Right cardiac atrium (tissue), 5 donors: ENCODE measurements around the gene SYMPK. TPM values are rescaled to one million over a fixed set of nuclear protein-coding genes. Genes with fewer than 3 reads are reported as not detected.
A peak's percentile ranks its signal among the peaks of the same experiment; 100 is the strongest.
"Not testable (repeated sequence)": the region's sequence is repeated elsewhere in the genome, so short reads cannot be mapped to it uniquely, and the experiment has no call there.

Source experiments
- ATAC-seq, 2 donors: fragments of 200-7000 bp; cut with Tn5 transposase; one replicate each; pipeline versions ENCODE4 v1.8.0 to v1.9.1; 2020; ENCODE audit warnings: moderate library complexity in 2 of 2, mild to moderate bottlenecking in 1 of 2
- DNase-seq, 3 donors: peaks; one replicate each; pipeline ENCODE4 v3.0.0-alpha.2; 2020
- H3K27ac ChIP-seq: one replicate; pipeline ENCODE4 v1.5.1; 2013; ENCODE audit warnings: mild to moderate bottlenecking, low read length, control low read depth, moderate library complexity
- H3K27me3 ChIP-seq: one replicate; pipeline ENCODE4 v1.6.1; 2013; ENCODE audit not compliant: control insufficient read depth, insufficient read depth
- H3K4me1 ChIP-seq: one replicate; pipeline ENCODE4 v1.6.1; 2013; ENCODE audit warnings: low read length; ENCODE audit not compliant: control insufficient read depth, insufficient read depth
- H3K4me3 ChIP-seq: one replicate; pipeline ENCODE4 v1.5.1; 2013; ENCODE audit warnings: low read length, control low read depth
- H3K9me3 ChIP-seq: one replicate; pipeline ENCODE4 v1.6.1; 2013; ENCODE audit warnings: low read length; ENCODE audit not compliant: control insufficient read depth
- WGBS: extraction: QIAGEN DNeasy Blood & Tissue Kit; methylation state at CpG from one replicate; pipeline ENCODE4 v1.1.7; 2013; 5-methylcytosine and 5-hydroxymethylcytosine counted together
- intact Hi-C, 4 donors: fragments of 100-400 bp; cut with DNase I; formaldehyde crosslinking; loops; one replicate each; pipeline versions ENCODE4 v1.11.0 to v1.14.0; 2022 to 2023
- polyA plus RNA-seq: library from polyadenylated mRNA; stranded (reverse); fragments of 200-250 nt; gene quantifications from one replicate; pipeline ENCODE4 v1.2.3, GENCODE V29; 2013
- total RNA-seq, 4 donors: library from RNA; stranded (reverse); fragmentation: NEBNext Ultra II Directional; extraction: Animal tissue kit (Norgen Biotek cat#: 25700); gene quantifications; one replicate each; pipeline ENCODE4 v1.2.1, GENCODE V29; 2021
- donor health status: healthy with polysubstance abuse.
- donor health status: DM: no; HTN: yes; CAD: no.
- donor health status: DM: no; HTN: no; CAD: no.
- donor health status: DM: no; HTN: yes; CAD: no; lungs with severe emphysema.
- donor health status: DM: yes; HTN: yes; CAD: no.

Gene SYMPK
- total and polyA plus RNA-seq, 5 donors = 23.5 to 40.4 (median 33.6) TPM

GRCh38 chr19:45899919-45900589 lies 37.1 kb upstream of the SYMPK start:
- WGBS = 94% methylated on average over 4 of the region's 4 CpGs
- intact Hi-C loops = loop anchor here in 1 of 4 donors (10.0 kb wide), 1 partner anchor 95 kb away; the partner anchor contains the start of gene CCDC61

DNA sequence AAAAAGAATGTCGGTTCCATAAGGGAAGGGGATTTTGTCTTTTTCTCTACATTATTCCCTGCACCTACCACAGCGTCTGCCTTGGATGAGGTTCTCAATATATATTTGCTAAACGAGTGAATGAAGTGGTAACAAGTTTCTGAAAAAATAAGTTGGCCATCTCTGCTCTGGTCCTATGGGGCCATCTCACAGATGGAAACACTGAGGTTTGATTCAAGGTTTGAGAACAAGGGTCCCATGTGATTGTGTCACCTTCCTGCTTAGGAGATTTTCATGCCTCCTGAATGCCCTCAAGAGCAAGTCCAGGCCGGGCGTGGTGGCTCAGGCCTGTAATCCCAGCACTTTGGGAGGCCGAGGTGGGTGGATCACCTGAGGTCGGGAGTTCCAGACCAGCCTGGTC lies 36.3 kb upstream of the SYMPK start:
- H3K27ac ChIP-seq = no peak overlapping the region
- H3K9me3 ChIP-seq = no peaks in the 10 kb centered on the region
- H3K4me3 ChIP-seq = no peak overlapping the region
- peaks cover 4% of the 10 kb centered on the region for H3K4me1 ChIP-seq
- intact Hi-C loops = no loop called here
- ATAC-seq = no peak
- WGBS = 97% methylated on average over 7 of the region's 7 CpGs
- DNase-seq = peak in 2 of 3 donors; percentile 11 to 22
- no peaks in the 10 kb centered on the region for H3K27me3 ChIP-seq

More at GRCh38 chr19:45899919-45900589, 37.1 kb upstream of the SYMPK start:
- Histone ChIP-seq H3K9me3 (no peaks in the 10 kb centered on the region), H3K27me3 (no peaks in the 10 kb centered on the region), H3K4me3 (no peak overlapping the region), H3K27ac (no peak overlapping the region), H3K4me1 (peaks cover 4% of the 10 kb centered on the region)
- no peak for ATAC-seq
- peak in 2 of 3 donors; percentile 3 to 20 for DNase-seq

DNA sequence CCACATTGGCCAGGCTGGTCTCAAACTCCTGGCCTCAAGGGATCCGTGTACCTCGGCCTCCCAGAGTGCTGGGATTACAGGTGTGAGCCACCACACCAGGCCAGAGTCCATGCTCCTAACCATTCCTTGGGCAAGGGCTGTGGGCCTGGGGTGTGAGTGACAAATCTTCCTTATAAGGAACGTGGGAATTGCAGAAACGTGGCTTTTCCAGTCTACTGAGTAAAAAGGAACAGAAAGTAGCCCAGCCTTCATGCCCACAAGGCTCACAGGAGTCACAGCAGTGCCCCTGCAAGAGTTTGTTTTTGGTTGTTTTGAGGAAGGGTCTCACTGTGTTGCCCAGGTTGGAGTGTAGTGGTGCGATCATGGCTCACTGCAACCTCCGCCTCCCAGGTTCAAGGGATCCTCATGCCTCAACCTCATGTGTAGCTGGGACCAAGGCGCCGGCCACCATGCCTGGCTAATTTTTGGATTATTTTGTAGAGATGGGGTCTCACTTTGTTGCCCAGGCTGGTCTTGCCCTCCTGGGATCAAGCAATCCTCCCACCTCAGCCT lies 34.4 kb upstream of the SYMPK start:
- no peaks in the 10 kb centered on the region for H3K27me3 ChIP-seq
- ATAC-seq = no peak
- intact Hi-C loops = no loop called here
- H3K4me3 ChIP-seq = no peak overlapping the region
- peaks cover 4% of the 10 kb centered on the region for H3K4me1 ChIP-seq
- no peaks in the 10 kb centered on the region for H3K9me3 ChIP-seq
- DNase-seq = peak in 2 of 3 donors; percentile 14 to 21
- WGBS = 90% methylated on average over 8 of the region's 8 CpGs
- no peak overlapping the region for H3K27ac ChIP-seq

- 95% methylated on average over 12 of the region's 12 CpGs for WGBS
- intact Hi-C loops, ATAC-seq: not testable (repeated sequence)
These were observed 33.1 kb upstream of the SYMPK start for GRCh38 chr19:45895983-45896599.

DNA sequence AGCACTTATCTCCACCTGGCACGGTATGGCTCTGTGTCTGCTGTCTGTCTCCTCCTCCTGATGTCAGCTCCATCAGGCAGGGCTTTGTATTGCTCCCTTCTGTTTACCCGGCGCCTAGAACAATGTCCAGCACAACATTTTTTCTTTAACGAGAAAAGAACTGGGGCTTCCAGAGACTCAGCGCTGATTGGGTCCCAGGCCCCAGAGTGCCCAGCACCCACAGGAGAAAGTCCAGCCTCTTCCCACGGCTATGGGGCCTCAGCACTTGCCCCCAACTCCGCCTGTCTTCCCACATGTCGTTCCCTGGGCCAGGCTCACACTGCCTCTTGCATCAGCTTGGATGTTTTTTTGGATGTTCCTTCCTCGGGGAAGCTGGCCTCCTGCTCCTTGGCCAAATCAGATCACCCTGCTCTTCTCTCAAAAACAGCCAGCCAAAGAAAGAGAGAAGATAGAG lies 32.6 kb upstream of the SYMPK start:
- peak in 1 of 3 donors; percentile 12 for DNase-seq
- Histone ChIP-seq H3K4me1 (peaks cover 2% of the 10 kb centered on the region), H3K27me3 (no peaks in the 10 kb centered on the region), H3K4me3 (no peak overlapping the region), H3K9me3 (no peaks in the 10 kb centered on the region), H3K27ac (no peak overlapping the region)
- WGBS = 81% methylated on average over 9 of the region's 9 CpGs
- intact Hi-C loops = no loop called here
- ATAC-seq = no peak

More at GRCh38 chr19:45895983-45896599, 33.1 kb upstream of the SYMPK start:
- not testable (repeated sequence) for H3K9me3 ChIP-seq, H3K4me3 ChIP-seq, H3K4me1 ChIP-seq, H3K27ac ChIP-seq, H3K27me3 ChIP-seq
- DNase-seq = peak in 1 of 3 donors; percentile 7

- H3K4me1 ChIP-seq = no peaks in the 10 kb centered on the region
- H3K4me3 ChIP-seq = no peak overlapping the region
- no peak overlapping the region for H3K27ac ChIP-seq
- H3K27me3 ChIP-seq = no peaks in the 10 kb centered on the region
- intact Hi-C loops = no loop called here
- WGBS = 82% methylated on average over 17 of the region's 17 CpGs
- DNase-seq = peak in 1 of 3 donors; percentile 39
- no peak for ATAC-seq
- no peaks in the 10 kb centered on the region for H3K9me3 ChIP-seq
These were observed 27.9 kb upstream of the SYMPK start for GRCh38 chr19:45890877-45891276.

DNA sequence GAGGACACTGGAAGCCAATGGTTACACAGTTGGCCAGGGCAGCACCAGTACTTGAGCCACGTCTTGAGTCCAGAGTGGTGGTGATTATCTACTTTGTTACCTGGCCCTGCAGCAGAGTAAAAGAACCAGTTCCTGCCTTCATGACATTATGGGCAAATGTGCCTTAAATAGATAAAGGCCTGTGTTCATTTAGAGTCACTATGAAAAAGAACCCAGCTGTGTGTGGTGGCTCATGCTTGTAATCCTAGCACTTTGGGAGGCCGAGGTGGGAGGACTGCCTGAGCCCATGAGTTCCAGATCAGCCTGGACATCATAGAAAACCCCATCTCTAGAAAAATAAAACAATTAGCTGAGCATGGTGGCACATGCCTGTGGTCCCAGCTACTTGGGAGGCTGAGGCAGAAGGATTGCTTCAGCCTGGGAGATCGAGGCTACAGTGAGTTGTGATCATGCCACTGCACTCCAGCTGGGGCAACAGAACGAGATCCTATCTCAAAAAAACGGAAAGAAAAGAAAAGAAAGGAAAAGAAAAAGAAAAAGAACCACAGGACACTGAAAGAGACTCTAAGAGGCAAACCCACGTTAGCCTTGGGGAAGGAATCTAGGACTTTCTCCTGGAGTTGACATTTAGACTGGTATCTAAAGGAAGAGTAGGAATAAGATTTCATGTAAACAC lies 26.4 kb upstream of the SYMPK start:
- no peak for DNase-seq
- intact Hi-C loops = no loop called here
- no peak overlapping the region for H3K4me3 ChIP-seq
- no peak overlapping the region for H3K27ac ChIP-seq
- H3K4me1 ChIP-seq = peaks cover 2% of the 10 kb centered on the region
- 67% methylated on average over 6 of the region's 6 CpGs for WGBS
- ATAC-seq = no peak
- H3K9me3 ChIP-seq = no peaks in the 10 kb centered on the region
- no peaks in the 10 kb centered on the region for H3K27me3 ChIP-seq

GRCh38 chr19:45887200-45887710 lies 24.3 kb upstream of the SYMPK start:
- Histone ChIP-seq H3K9me3 (no peaks in the 10 kb centered on the region), H3K4me3 (peak overlapping the region; percentile 75), H3K4me1 (peaks cover 4% of the 10 kb centered on the region), H3K27ac (peak overlapping the region; percentile 73), H3K27me3 (no peaks in the 10 kb centered on the region)
- intact Hi-C loops = no loop called here
- WGBS = 48% methylated on average over 10 of the region's 10 CpGs
- no peak for ATAC-seq
- DNase-seq = peak in 2 of 3 donors; percentile 30 to 65

DNA sequence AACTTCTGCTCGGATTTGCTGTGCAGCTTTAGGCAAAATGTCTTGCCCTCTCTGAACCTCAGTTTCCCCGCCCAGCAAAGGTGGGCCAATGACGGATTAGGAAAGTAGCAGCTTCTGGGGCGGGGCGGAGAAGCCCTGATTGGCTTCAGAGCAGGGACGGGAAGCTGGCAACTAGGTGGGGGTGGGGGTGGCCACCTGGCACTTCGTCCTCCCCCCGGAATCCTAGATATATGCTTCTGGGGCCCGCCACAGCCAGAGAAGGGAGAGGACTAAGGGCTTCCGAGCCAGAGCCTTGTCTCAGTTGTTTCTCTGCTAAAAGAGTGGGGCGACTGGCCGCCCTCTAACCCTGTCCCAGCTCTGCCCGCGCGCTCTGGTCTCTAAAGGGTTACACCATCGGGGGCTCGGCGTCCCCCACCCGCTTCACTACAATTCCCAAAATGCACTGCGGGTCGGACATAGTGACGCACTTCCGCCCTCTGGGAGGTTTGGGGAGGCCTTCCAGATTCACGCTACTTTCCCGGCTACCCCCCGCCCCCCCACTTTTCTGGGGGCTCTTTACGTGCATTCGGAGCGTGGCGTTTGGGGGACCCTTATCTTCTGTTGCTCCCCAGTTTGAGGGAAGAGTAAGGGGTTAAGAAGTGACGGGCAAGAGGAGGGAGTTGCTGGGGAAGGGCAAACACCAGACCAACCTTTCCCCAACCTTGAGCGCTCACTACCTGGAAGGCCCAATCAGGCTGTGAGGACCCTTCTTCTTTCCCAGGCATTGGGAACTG lies 23.7 kb upstream of the SYMPK start:
- Histone ChIP-seq H3K27ac (peak overlapping the region; percentile 73), H3K9me3 (no peaks in the 10 kb centered on the region), H3K4me1 (peaks cover 4% of the 10 kb centered on the region), H3K27me3 (no peaks in the 10 kb centered on the region), H3K4me3 (peak overlapping the region; percentile 75)
- ATAC-seq (peak; percentile 92), DNase-seq (peak; percentile 91 to 96 (median 95))
- 1% methylated on average over 32 of the region's 32 CpGs for WGBS
- intact Hi-C loops = no loop called here
